Measurements from ENCODE around the gene ZNF502.
A peak's percentile ranks its signal among the peaks of the same experiment; 100 is the strongest.
"Not testable (repeated sequence)": the region's sequence is repeated elsewhere in the genome, so short reads cannot be mapped to it uniquely, and the experiment has no call there.

The ZNF502 gene

DNA sequence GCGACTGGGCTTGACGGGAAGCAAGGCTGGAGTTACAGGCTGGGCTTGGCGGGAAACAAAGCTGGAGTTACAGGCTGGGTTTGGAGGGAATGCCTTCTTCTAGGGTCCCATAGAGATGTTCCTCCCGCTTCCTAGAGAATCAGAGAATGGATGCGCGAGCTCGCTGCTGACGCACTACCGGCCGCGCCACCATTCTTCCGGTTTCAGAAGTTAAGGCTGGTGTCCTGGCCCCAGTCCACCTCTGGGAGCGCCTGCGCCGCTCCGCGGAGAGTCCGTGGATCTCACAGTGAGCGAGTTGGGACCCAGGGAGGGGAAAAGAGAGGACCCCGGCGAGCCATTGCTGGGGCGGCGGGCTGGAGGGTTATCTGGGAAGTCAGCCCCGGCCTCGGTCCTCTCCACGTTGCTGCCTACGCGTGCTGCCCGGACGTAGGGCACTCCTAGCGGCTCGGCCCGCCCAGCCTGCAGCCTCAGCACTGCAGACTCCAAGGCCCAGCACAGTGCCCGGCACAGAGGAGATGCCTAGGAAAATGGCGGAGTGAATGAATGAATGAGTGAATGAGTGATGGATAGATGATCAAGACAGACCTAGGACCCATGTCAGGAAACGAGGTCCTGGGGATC is at the start of gene ZNF502:
Gene ZNF502, plus strand, starts transcription at position 206 of the 621 bp plus-strand sequence. CDS start 7,602 bp downstream, outside the sequence.
- no peak for DNase-seq
- in situ Hi-C loops (cut with MboI; ENCODE audit: low pct_unique_long_range_greater_than_20kb, low sequenced_read_pairs): no loop called here

DNA sequence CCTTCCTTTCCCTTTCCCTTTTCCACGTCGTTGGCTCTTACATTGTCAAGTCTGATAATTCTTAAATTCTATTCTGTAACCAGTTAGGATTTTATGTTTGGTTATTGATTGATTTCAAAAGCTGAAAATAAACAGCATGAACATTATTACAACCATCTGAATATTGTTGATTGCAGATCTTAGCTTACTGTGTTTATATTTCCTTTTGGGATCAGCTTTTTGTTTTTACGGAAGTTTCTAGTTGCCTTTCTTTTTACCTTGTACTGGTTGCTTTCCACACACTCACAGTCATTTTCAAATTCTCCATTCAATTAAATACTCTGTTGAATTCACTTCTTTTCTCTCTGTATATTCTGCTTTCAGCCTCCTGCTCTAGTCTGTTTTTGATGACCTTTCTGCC is 47.3 kb upstream of the ZNF502 start:
- no peak for DNase-seq
- in situ Hi-C loops (cut with MboI; ENCODE audit: low pct_unique_long_range_greater_than_20kb, low sequenced_read_pairs): no loop called here

DNA sequence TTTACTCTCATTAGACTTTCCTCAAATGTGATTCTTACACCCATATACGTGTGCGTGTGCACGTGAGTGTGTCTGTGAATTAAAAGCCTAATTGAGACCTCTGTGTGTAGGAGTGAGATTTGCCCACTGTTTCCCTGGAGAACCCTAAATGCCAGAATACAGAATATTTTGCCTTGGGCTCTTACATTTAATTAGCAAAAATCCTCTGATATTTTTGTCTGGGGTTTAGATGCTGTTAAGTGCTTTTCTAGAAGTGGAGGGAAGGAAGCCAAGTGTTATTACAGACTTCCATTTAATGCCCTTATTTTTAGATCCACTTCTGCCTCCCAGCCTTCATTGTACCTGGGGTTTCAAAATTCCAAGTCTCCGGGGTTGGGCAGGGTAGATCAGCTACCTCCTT is 46.1 kb upstream of the ZNF502 start:
- in situ Hi-C loops (cut with MboI; ENCODE audit: low pct_unique_long_range_greater_than_20kb, low sequenced_read_pairs): no loop called here
- no peak for DNase-seq

DNA sequence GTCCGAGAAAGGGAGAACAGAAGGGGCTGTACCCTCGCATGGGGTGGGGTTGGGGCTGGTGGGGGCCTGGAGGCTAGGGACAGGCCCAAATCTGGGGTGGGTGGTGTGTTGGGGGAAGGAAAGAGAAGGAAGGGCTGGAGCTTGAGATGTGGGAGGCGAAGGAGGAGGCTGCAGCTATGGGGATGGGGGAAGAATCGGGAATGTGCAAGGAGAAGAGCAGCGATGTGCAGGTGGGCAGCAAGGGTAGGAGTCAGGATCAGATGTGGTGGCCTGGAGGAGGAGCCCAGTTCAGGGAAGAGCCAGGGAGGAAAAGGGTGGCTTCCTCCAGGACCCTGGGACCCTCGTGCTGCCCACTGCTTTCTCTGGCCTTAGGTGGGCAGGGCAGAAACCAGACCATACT is 42.7 kb upstream of the ZNF502 start:
- DNase-seq: no peak
- in situ Hi-C loops (cut with MboI; ENCODE audit: low pct_unique_long_range_greater_than_20kb, low sequenced_read_pairs): no loop called here

DNA sequence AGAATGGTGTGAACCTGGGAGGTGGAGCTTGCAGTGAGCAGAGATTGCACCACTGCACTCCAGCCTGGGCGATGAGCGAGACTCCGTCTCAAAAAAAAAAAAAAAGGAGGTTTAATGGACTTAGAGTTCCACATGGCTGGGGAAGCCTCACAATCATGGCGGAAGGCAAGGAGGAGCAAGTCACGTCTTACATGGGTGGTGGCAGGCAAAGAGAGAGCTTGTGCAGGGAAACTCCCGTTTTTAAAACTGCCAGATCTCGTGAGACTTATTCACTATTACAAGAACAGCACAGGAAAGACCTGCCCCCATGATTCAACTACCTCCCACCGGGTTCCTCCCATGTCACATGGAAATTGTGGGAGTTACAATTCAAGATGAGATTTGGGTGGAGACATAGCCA is 39.0 kb upstream of the ZNF502 start:
- DNase-seq; in situ Hi-C loops (cut with MboI; ENCODE audit: low pct_unique_long_range_greater_than_20kb, low sequenced_read_pairs): not testable (repeated sequence)

DNA sequence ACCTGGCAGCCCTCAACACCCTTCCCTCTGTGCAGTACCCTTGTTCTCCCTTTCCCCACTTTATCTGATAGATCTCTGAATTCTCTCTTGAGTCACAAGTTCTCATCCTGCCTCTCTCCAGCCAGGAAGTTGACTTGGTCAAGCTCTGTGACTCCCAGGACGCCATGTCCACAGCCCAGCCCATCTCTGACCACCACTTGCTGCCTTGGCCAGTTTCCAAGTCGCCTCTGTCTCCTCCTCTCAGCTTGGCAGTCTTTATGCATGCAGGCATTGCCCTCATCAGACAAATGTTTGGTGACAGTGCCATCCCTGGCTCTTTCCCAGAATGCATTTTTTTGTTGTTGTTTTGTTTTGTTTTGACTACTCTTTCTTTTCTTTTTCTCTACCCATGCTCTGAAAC is 38.2 kb upstream of the ZNF502 start:
- in situ Hi-C loops (cut with MboI; ENCODE audit: low pct_unique_long_range_greater_than_20kb, low sequenced_read_pairs): no loop called here
- no peak for DNase-seq

DNA sequence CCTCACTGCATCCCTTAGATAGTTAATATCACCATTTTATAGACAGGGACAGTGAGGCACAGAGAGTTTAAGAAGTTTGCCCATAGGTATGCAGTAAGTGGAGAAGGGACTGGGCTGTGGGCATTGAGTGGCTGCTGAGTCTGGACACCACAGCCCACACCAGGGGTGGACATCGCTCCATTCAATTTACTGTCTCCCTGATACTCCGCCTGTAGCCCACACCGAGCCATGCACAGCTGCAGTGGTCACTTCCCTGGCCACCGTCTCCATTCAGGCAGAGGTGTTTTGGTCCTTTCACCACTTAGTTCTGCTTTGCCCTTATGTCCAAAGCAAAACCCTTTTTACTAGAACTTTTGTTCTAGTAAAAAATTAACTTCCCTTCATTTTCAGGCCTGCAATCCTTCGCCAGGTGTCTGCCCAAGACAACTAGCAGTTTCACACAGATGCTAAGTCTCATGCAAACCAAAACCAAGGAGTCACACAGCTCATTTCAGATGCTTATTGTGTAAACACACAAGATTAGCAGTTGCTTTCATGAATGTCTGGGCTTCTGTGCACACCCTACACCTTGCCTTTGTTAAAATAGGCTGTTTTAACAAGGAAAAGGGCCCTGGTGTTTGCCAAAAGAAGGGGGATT is 33.9 kb upstream of the ZNF502 start:
- in situ Hi-C loops (cut with MboI; ENCODE audit: low pct_unique_long_range_greater_than_20kb, low sequenced_read_pairs): no loop called here
- DNase-seq: no peak

DNA sequence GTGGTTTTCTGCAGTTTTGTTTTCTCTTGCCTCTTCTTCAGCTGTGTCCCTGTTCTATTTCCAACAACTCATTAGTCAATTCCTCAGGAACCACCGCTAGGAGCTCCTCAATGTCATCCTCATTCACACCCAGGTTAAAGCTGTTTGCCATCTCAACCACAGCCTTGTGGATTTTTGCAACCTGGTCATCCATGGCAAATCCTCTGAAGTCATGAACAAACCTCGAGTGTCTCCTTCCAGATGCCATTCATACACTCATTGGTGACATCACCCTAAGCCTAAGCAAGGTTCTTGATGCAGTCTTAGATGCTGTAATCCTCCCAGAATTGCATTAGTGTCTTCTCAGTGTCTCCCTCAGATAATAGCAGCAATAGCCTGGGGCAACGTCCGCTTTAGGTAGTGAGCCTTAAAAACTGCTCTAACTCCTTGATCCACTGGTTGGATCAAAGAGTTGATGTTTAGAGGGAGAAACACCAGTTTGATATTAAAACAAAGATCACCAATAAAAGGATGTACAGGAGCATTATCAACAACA is 31.5 kb upstream of the ZNF502 start:
- in situ Hi-C loops (cut with MboI; ENCODE audit: low pct_unique_long_range_greater_than_20kb, low sequenced_read_pairs): no loop called here
- no peak for DNase-seq

DNA sequence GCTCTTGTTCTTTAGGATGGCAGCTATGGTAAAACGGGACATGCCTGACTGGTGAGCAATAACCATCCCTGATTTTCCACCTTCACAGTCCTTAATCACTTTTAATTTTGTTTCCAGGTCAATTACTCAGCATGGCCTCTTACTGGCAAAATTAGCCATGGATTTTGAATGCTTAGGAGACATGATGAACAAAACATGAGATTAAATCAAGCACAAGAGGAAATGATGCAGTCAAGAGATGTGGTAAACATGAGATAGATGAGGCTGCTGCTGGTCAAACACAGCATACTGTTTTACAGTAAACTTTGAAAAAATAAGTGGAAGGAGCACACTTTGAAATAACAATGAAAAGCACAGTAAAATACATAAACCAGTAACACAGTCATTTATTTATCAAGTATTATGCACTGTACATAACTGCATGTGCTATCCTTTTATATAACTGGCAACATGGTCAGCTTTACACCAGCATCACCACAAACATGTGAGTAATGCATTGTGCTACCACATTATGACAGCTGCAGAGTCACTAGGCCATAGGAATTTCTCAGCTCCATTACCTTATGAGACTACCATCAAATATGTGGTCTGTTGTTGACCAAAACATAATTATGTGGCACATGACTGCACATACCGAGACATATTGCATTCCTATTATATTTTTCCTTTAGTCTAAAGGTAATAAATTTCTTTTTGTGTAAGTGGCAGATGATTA is 30.1 kb upstream of the ZNF502 start:
- no peak for DNase-seq
- in situ Hi-C loops (cut with MboI; ENCODE audit: low pct_unique_long_range_greater_than_20kb, low sequenced_read_pairs): no loop called here

DNA sequence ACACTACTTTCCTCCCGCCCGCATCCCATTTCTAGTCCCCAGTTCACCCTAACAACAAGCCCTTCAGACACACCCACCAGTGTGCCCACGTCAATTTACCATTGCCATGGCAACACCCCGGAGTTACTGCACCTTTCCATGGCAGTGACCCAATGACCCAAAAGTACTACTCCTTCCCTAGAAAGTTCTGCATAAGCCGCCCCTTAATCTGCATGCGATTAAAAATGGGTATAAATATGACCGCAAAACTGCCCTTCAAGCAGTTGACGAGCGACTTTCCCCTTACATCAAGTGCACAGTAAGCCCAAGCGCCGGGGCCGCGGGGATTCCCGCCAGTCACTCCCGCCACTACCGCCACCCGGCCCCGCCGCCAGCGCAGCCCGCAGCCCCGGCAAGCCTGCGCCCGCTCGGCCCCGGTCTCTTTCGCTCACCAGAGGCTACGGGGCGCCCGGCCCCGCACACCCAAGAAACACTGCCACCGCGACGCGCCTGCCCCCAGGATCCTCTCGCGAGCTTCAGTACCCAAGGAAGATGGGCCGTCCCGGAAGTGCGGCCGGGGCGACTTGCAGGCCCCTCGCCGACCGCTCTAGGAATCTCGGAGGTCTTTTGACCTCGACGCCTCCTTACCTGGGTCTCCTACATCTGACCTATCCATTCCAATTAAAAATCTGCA is 27.2 kb upstream of the ZNF502 start:
- in situ Hi-C loops (cut with MboI; ENCODE audit: low pct_unique_long_range_greater_than_20kb, low sequenced_read_pairs): no loop called here
- no peak for DNase-seq

DNA sequence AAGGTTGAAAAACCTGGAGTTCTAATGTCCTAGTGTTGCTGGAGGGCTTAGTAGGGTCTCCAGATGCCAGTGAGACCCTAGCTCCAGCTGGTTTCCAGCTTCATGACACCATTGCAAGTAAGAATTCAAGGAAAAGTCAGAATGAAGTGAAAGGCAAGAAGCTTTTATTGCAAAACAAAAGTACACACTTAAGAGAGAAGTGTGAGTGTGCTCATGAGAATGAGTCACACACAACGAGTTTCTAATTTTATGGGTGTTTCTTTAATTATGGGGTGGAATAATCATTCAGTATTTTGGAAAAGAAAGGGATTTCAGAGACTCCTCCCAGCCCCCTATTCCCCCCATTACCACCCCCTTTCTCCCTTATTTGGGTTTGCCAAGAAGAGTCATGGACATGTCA is 24.6 kb upstream of the ZNF502 start:
- in situ Hi-C loops (cut with MboI; ENCODE audit: low pct_unique_long_range_greater_than_20kb, low sequenced_read_pairs): no loop called here
- DNase-seq: no peak

DNA sequence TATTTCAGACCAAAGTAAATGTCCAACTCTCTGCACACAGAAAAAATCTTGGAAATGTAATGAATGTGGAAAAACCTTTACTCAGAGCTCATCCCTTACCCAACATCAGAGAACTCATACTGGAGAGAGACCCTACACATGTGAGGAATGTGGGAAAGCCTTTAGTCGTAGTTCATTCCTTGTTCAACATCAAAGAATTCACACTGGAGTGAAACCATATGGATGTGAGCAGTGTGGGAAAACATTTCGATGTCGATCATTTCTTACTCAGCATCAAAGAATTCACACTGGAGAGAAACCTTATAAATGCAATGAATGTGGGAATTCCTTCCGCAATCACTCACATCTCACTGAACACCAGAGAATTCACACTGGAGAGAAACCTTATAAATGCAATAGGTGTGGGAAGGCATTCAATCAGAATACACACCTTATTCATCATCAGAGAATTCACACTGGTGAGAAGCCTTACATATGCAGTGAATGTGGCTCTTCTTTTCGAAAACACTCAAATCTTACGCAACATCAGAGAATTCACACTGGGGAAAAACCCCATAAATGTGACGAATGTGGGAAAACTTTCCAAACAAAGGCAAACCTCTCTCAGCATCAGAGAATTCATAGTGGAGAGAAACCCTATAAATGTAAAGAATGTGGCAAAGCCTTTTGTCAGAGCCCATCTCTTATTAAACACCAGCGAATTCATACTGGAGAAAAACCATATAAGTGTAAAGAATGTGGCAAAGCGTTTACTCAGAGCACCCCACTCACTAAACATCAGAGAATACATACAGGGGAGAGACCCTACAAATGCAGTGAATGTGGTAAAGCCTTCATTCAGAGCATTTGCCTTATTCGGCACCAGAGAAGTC is 9.0 kb downstream of the ZNF502 start:
- peak; percentile 5 for DNase-seq
- in situ Hi-C loops (cut with MboI; ENCODE audit: low pct_unique_long_range_greater_than_20kb, low sequenced_read_pairs): no loop called here

DNA sequence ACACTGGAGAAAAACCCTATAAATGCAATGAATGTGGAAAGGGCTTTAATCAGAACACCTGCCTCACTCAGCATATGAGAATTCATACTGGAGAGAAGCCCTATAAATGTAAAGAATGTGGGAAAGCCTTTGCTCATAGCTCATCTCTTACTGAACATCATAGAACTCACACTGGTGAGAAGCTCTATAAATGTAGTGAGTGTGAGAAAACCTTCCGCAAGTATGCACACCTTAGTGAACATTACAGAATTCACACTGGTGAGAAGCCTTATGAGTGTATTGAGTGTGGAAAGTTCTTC is 9.6 kb downstream of the ZNF502 start:
- DNase-seq: no peak
- in situ Hi-C loops (cut with MboI; ENCODE audit: low pct_unique_long_range_greater_than_20kb, low sequenced_read_pairs): no loop called here

DNA sequence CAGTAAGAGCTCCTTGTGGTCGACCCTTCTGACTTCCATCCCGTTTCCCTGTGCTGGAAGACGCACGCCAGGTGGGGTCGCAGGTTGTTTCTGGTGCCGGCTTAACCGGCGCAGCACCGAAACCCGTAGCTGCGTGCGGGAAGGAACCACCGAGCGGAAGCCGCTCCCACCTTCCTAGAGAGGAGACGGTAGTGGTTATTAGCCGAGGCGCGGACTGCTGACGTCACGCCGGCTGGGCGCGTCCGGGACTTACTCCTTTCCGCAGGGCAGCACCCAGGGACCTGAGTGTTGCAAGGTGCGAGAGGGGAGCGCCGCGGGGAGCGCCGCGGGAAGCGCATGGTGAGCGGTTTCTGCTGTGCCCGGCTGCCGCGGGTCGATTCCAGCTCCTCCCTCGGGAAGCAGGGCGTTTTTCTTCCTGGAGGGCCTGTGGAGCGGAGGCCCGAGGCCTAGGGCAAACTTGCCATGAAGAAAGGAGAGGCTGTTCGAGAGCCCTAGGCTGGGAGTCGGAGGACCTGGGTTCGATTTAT is 17.0 kb downstream of the ZNF502 start, which contains the start of gene ZNF501:
Gene ZNF501, plus strand, starts transcription at position 252 of the 527 bp plus-strand sequence. CDS start 4,787 bp downstream, outside the sequence.
- in situ Hi-C loops (cut with MboI; ENCODE audit: low pct_unique_long_range_greater_than_20kb, low sequenced_read_pairs): no loop called here
- DNase-seq: no peak

DNA sequence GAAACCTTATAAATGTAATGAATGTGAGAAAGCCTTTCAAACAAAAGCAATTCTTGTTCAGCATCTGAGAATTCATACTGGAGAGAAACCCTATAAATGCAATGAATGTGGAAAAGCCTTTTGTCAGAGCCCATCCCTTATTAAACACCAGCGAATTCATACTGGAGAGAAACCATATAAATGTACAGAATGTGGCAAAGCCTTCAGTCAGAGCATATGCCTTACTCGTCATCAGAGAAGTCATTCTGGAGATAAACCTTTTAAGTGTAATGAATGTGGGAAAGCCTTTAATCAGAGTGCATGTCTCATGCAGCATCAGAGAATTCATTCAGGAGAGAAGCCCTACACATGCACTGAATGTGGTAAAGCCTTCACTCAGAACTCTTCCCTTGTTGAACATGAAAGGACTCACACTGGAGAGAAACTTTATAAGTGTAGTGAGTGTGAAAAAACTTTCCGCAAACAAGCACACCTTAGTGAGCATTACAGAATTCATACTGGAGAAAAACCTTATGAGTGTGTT is 22.2 kb downstream of the ZNF502 start:
- in situ Hi-C loops (cut with MboI; ENCODE audit: low pct_unique_long_range_greater_than_20kb, low sequenced_read_pairs): no loop called here
- DNase-seq: no peak

DNA sequence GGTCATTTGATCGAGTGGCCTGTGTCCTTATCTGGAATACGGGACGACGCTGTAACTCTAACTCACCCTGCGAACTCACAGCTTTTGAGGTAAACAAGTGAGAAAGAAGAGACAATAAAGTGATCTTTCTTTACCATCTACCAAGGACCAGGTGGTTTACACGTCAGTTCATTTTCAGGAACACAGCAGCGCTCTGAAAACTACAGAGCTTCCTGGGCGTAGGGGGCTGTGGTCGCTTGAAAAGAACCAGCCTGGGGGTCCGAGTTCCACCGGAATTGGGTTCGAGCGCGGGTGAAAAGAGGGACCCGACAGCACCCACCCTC is 48.6 kb downstream of the ZNF502 start:
- in situ Hi-C loops (cut with MboI; ENCODE audit: low pct_unique_long_range_greater_than_20kb, low sequenced_read_pairs): no loop called here
- no peak for DNase-seq

DNA sequence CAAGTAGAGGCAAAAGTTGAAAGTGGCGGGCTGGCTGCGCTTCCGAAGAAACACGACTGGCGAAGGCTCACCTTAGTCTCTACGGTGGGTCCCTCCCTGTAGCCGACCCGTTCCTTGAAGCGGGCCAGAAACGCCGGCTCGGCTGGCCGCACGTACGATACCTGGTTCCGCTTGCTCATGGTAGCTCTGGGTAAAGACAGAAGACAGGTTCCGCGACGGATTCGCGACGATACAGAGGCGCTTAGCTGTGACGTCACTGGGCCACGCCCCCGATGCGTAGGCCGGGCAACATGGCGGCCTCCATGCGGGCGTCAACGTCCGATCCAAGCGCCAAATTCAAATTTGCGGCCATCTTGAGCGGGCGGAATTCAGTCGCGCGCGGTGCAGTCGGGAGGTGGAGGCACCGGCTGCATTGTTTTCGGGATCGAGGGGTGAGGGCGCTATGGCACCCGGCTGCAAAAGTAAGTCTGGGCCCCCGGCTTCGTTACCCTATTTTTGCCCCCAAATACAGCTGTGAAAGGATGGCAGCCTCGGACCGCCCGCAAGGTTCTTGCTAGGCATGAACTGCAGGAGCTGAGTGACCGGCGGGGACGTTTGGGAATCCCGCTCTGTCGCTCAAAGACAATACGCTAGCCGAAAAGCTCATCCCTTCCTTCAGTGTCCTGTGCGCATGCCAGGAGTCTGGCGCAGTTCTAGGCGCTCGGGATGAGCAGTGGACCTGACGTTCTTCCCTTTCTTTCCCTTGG is 49.1 kb downstream of the ZNF502 start, which contains the start of the genes KIAA1143 and KIF15:
Gene KIAA1143, minus strand, starts transcription at position 196 of the 746 bp plus-strand sequence. Its CDS starts 17 bp downstream, at position 179.
Gene KIF15, plus strand, starts transcription at position 371 of the 746 bp plus-strand sequence. Its CDS starts 72 bp downstream, at position 443.
- DNase-seq: peak; percentile 97
- in situ Hi-C loops (cut with MboI; ENCODE audit: low pct_unique_long_range_greater_than_20kb, low sequenced_read_pairs): no loop called here
